AG08396 (cell line): ENCODE results near the gene NEDD4L.
"Not testable (repeated sequence)": the region's sequence is repeated elsewhere in the genome, so short reads cannot be mapped to it uniquely, and the experiment has no call there.

Experiments used
- DNase-seq: peaks from one replicate; pipeline ENCODE4 v3.0.0; 2012; ENCODE audit warnings: low spot score, mixed read lengths

Gene NEDD4L

GRCh38 chr18:58378411-58379379 is 334.7 kb downstream of the NEDD4L start:
- no peak for DNase-seq

GRCh38 chr18:58379443-58379842 is 335.4 kb downstream of the NEDD4L start:
- no peak for DNase-seq

GRCh38 chr18:58380113-58380512 is 336.1 kb downstream of the NEDD4L start:
- not testable (repeated sequence) for DNase-seq

GRCh38 chr18:58381676-58382411 is 337.8 kb downstream of the NEDD4L start:
- DNase-seq: no peak

GRCh38 chr18:58382446-58382845 is 338.4 kb downstream of the NEDD4L start:
- DNase-seq: no peak

GRCh38 chr18:58385472-58385871 is 341.4 kb downstream of the NEDD4L start:
- no peak for DNase-seq

- no peak for DNase-seq
Observed at GRCh38 chr18:58386780-58387179, 342.8 kb downstream of the NEDD4L start.

GRCh38 chr18:58387716-58388115 is 343.7 kb downstream of the NEDD4L start:
- no peak for DNase-seq

- DNase-seq: no peak
Observed at GRCh38 chr18:58388736-58389135, 344.7 kb downstream of the NEDD4L start.

GRCh38 chr18:58389745-58390144 is 345.7 kb downstream of the NEDD4L start:
- DNase-seq: no peak

- DNase-seq: no peak
Observed at GRCh38 chr18:58390399-58390798, 346.4 kb downstream of the NEDD4L start.

GRCh38 chr18:58391231-58391825 is 347.3 kb downstream of the NEDD4L start:
- DNase-seq: no peak

- no peak for DNase-seq
Observed at GRCh38 chr18:58391932-58392323, 347.9 kb downstream of the NEDD4L start.

GRCh38 chr18:58392324-58393000 is 348.4 kb downstream of the NEDD4L start:
- peak; percentile 20 for DNase-seq

GRCh38 chr18:58393295-58393694 is 349.3 kb downstream of the NEDD4L start:
- DNase-seq: no peak

- peak; percentile 29 for DNase-seq
Observed at GRCh38 chr18:58394046-58394445, 350.0 kb downstream of the NEDD4L start.

- no peak for DNase-seq
Observed at GRCh38 chr18:58394602-58395425, 350.8 kb downstream of the NEDD4L start.

- DNase-seq: no peak
Observed at GRCh38 chr18:58396144-58396543, 352.1 kb downstream of the NEDD4L start.

- no peak for DNase-seq
Observed at GRCh38 chr18:58396966-58397365, 352.9 kb downstream of the NEDD4L start.

GRCh38 chr18:58397385-58398132 is 353.5 kb downstream of the NEDD4L start:
- DNase-seq: no peak
